Measurements from ENCODE around the gene LTA4H. TPM values are rescaled to one million over a fixed set of nuclear protein-coding genes. Genes with fewer than 3 reads are reported as not detected.

LTA4H gene
- total RNA-seq, 2 donors from 2014 or later = 112 to 141 TPM

GRCh38 chr12:95955549-95956159, 79.7 kb downstream of the LTA4H start:
- H3K4me3 Mint-ChIP-seq = no peak overlapping the region
- peak; percentile 28 for TF ChIP-seq CTCF (conservative IDR thresholded peaks at IDR 0.05)
- H3K36me3 Mint-ChIP-seq (ENCODE audit: low read depth) = no peaks in the 10 kb centered on the region
- H3K4me3 ChIP-seq (ENCODE audit: low read length) = no peak overlapping the region
- peaks cover 8% of the 10 kb centered on the region for H3K27me3 ChIP-seq (ENCODE audit: control insufficient read depth, insufficient read depth, low read length, poor library complexity, severe bottlenecking)
- H3K4me1 Mint-ChIP-seq = peaks cover 9% of the 10 kb centered on the region
- no peak overlapping the region for H3K27ac Mint-ChIP-seq
- H3K27me3 Mint-ChIP-seq (ENCODE audit: insufficient read depth) = peaks cover 5% of the 10 kb centered on the region
- H3K9me3 Mint-ChIP-seq = no peaks in the 10 kb centered on the region
- H3K36me3 ChIP-seq (ENCODE audit: control insufficient read depth, insufficient read depth, low read length) = no peaks in the 10 kb centered on the region
- H3K4me1 ChIP-seq (ENCODE audit: control insufficient read depth, insufficient read depth, low read length) = peaks cover under 1% of the 10 kb centered on the region
- H3K27ac ChIP-seq (ENCODE audit: low read depth, low read length) = no peak overlapping the region
- 83 to 87% methylated on average over 3 to 7 of the region's 7 CpGs for WGBS, 2 experiments (ENCODE audit: insufficient coverage in 1 of 2, insufficient read length in 1 of 2)
- no peak overlapping the region for H3K9ac ChIP-seq (ENCODE audit: extremely low read depth, low read length, poor library complexity, severe bottlenecking)
- H3K9me3 ChIP-seq (ENCODE audit: control insufficient read depth, low read length) = no peaks in the 10 kb centered on the region
- DNase-seq = no peak

GRCh38 chr12:95953000-95953399, 82.4 kb downstream of the LTA4H start:
- Mint-ChIP-seq H3K36me3 (ENCODE audit: low read depth) (no peaks in the 10 kb centered on the region), H3K4me1 (peaks cover 25% of the 10 kb centered on the region), H3K9me3 (no peaks in the 10 kb centered on the region), H3K4me3 (no peak overlapping the region), H3K27ac (no peak overlapping the region), H3K27me3 (ENCODE audit: insufficient read depth) (peaks cover 5% of the 10 kb centered on the region)
- H3K4me3 ChIP-seq (ENCODE audit: low read length) = no peak overlapping the region
- H3K27me3 ChIP-seq (ENCODE audit: control insufficient read depth, insufficient read depth, low read length, poor library complexity, severe bottlenecking) = peaks cover 8% of the 10 kb centered on the region
- 75% methylated on average over 1 of the region's 1 CpG; no CpG with 5 or more reads in 1 of the 2 experiments for WGBS, 2 experiments (ENCODE audit: insufficient coverage in 1 of 2, insufficient read length in 1 of 2)
- no peaks in the 10 kb centered on the region for H3K9me3 ChIP-seq (ENCODE audit: control insufficient read depth, low read length)
- H3K9ac ChIP-seq (ENCODE audit: extremely low read depth, low read length, poor library complexity, severe bottlenecking) = no peak overlapping the region
- no peaks in the 10 kb centered on the region for H3K36me3 ChIP-seq (ENCODE audit: control insufficient read depth, insufficient read depth, low read length)
- no peak for TF ChIP-seq CTCF (conservative IDR thresholded peaks at IDR 0.05)
- no peak overlapping the region for H3K27ac ChIP-seq (ENCODE audit: low read depth, low read length)
- H3K4me1 ChIP-seq (ENCODE audit: control insufficient read depth, insufficient read depth, low read length) = peaks cover 10% of the 10 kb centered on the region
- no peak for DNase-seq

DNA sequence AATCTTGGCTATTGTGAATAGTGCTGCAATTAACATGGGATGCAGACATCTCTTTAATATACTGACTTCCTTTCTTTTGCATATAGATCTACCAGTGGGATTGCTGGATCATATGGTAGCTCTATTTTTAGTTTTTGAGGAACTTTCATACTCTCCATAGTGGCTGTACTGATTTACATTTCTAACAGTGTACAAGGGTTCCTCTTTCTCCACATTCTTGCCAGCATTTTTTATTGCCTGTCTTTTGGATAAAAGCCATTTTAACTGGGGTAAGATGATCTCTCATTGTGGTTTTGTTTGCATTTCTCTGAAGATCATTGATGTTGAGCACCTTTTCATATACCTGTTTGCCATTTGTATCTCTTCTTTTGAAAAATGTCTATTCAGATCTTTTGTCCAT, 83.9 kb downstream of the LTA4H start:
- H3K9me3 Mint-ChIP-seq = no peaks in the 10 kb centered on the region
- no peak overlapping the region for H3K4me3 Mint-ChIP-seq

More for the DNA sequence above, 83.9 kb downstream of the LTA4H start:
- no peaks in the 10 kb centered on the region for H3K36me3 Mint-ChIP-seq (ENCODE audit: low read depth)
- H3K4me1 Mint-ChIP-seq = peaks cover 25% of the 10 kb centered on the region
- H3K27ac ChIP-seq (ENCODE audit: low read depth, low read length) = no peak overlapping the region
- TF ChIP-seq CTCF (conservative IDR thresholded peaks at IDR 0.05) = no peak
- H3K9ac ChIP-seq (ENCODE audit: extremely low read depth, low read length, poor library complexity, severe bottlenecking) = no peak overlapping the region
- peaks cover 5% of the 10 kb centered on the region for H3K27me3 Mint-ChIP-seq (ENCODE audit: insufficient read depth)
- H3K27me3 ChIP-seq (ENCODE audit: control insufficient read depth, insufficient read depth, low read length, poor library complexity, severe bottlenecking) = peaks cover 8% of the 10 kb centered on the region
- no peak for DNase-seq
- peaks cover 10% of the 10 kb centered on the region for H3K4me1 ChIP-seq (ENCODE audit: control insufficient read depth, insufficient read depth, low read length)
- no peaks in the 10 kb centered on the region for H3K36me3 ChIP-seq (ENCODE audit: control insufficient read depth, insufficient read depth, low read length)
- no peak overlapping the region for H3K4me3 ChIP-seq (ENCODE audit: low read length)
- no peak overlapping the region for H3K27ac Mint-ChIP-seq
- no peaks in the 10 kb centered on the region for H3K9me3 ChIP-seq (ENCODE audit: control insufficient read depth, low read length)

Other genes with a start within 250 kb of the LTA4H start
- gene NTN4, start 244.8 kb downstream of the LTA4H start, total RNA-seq = 10 to 100 TPM; 57.4 to 58.2 TPM
- gene SNRPF, start 176.6 kb downstream of the LTA4H start, total RNA-seq = 10 to 100 TPM; 59.6 to 66.5 TPM
- gene CCDC38, start 93.0 kb downstream of the LTA4H start, total RNA-seq = under 1 TPM; 0.35 TPM
- gene AMDHD1, start 92.3 kb downstream of the LTA4H start, total RNA-seq = under 1 TPM; 0.46 to 0.71 TPM
- under 1 TPM; 0.31 to 0.49 TPM for gene HAL, start 39.2 kb downstream of the LTA4H start, total RNA-seq
- gene ELK3, start 158.8 kb upstream of the LTA4H start, total RNA-seq = 10 to 100 TPM; 17.1 to 18.1 TPM